Caco-2 (cell line): ENCODE measurements around the gene GATA6. TPM values are rescaled to one million over a fixed set of nuclear protein-coding genes. Genes with fewer than 3 reads are reported as not detected.

Experiments used
- BruUV-seq: library from RNA; stranded (reverse); fragments of 400-500 nt; replicated peaks from 2 replicates; lab custom pipeline; 2021; lab: Mats Ljungman, UMichigan
- CTCF ChIA-PET: fragments of 300-600 bp; sonication (Branson Sonifier 250); formaldehyde crosslinking; loops from one replicate; lab custom pipeline; 2022; ENCODE audit warnings: antibody characterized with exemption; lab: Charles Lee
- POLR2A ChIA-PET: fragments of 300-600 bp; sonication (Branson Sonifier 250); formaldehyde crosslinking; loops from one replicate; lab custom pipeline; 2022; ENCODE audit warnings: antibody characterized with exemption; lab: Charles Lee
- DNase-seq, 2 experiments: peaks; one replicate each; pipeline versions ENCODE4 v3.0.0 to v3.0.0-alpha.2; 2020 to 2022
- H3K27me3 ChIP-seq: replicated peaks from 2 replicates; pipeline ENCODE4 v1.6.0; 2011; ENCODE audit warnings: low read length; ENCODE audit not compliant: control insufficient read depth, insufficient read depth
- H3K36me3 ChIP-seq: 2 replicates; pipeline ENCODE4 v1.5.1; 2011; ENCODE audit warnings: low read length; ENCODE audit not compliant: control insufficient read depth, insufficient read depth
- H3K4me1 ChIP-seq: fragments of 250-450 bp; sonication (Bioruptor Pico); 2 replicates; pipeline ENCODE4 v1.5.1; 2020; ENCODE audit warnings: mild to moderate bottlenecking
- H3K4me3 ChIP-seq: 2 replicates; pipeline ENCODE4 v1.5.1; 2011; ENCODE audit warnings: low read depth, mild to moderate bottlenecking, control low read depth, low read length
- H3K9me3 ChIP-seq: fragments of 250-450 bp; sonication (Bioruptor Pico); 2 replicates; pipeline ENCODE4 v1.5.1; 2020; ENCODE audit warnings: mild to moderate bottlenecking, moderate library complexity
- H3K27ac Mint-ChIP-seq: one replicate; pipeline ENCODE4 v1.8.0; 2022; ENCODE audit warnings: mixed read lengths; ENCODE audit not compliant: unreplicated experiment
- H3K27me3 Mint-ChIP-seq: one replicate; pipeline ENCODE4 v1.8.0; 2022; ENCODE audit warnings: mixed read lengths; ENCODE audit not compliant: insufficient read depth, unreplicated experiment
- H3K36me3 Mint-ChIP-seq: one replicate; pipeline ENCODE4 v1.8.0; 2022; ENCODE audit warnings: mild to moderate bottlenecking, mixed read lengths; ENCODE audit not compliant: insufficient read depth, unreplicated experiment
- H3K4me1 Mint-ChIP-seq: one replicate; pipeline ENCODE4 v1.8.0; 2022; ENCODE audit warnings: low read depth, mixed read lengths; ENCODE audit not compliant: unreplicated experiment
- H3K4me3 Mint-ChIP-seq: one replicate; pipeline ENCODE4 v1.8.0; 2022; ENCODE audit warnings: mild to moderate bottlenecking, moderate library complexity, mixed read lengths; ENCODE audit not compliant: unreplicated experiment
- H3K9me3 Mint-ChIP-seq: one replicate; pipeline ENCODE4 v1.8.0; 2022; ENCODE audit warnings: mixed read lengths; ENCODE audit not compliant: unreplicated experiment
- CTCF ChIP-seq, 2 experiments: fragments of 200-600 bp in 1 of 2; IDR thresholded peaks; 1 replicate in 1 of 2; 2 replicates in 1 of 2; pipeline versions ENCODE4 v1.5.1 to v1.8.0; 2011 to 2022; ENCODE audit warnings: antibody characterized with exemption in 1 of 2, control low read depth in 1 of 2, inconsistent platforms in 1 of 2, low read depth in 1 of 2, low read length in 1 of 2, mild to moderate bottlenecking in 1 of 2, moderate library complexity in 1 of 2; ENCODE audit not compliant: insufficient read depth in 1 of 2, severe bottlenecking in 1 of 2, unreplicated experiment in 1 of 2
- intact Hi-C: fragments of 100-400 bp; cut with micrococcal nuclease; formaldehyde crosslinking; loops from one replicate; pipeline ENCODE4 v1.10.0; 2022; ENCODE audit not compliant: unreplicated experiment
- total RNA-seq: library from RNA; stranded (reverse); gene quantifications from 2 replicates; pipeline ENCODE4 v1.2.3, GENCODE V29; 2022

Gene GATA6
- total RNA-seq, 1 experiment from 2014 or later = 124 TPM

- ChIA-PET CTCF (no interaction called here), POLR2A (no interaction called here)
- intact Hi-C loops = no loop called here
- H3K9me3 ChIP-seq = no peaks in the 10 kb centered on the region
- Mint-ChIP-seq H3K36me3 (no peaks in the 10 kb centered on the region), H3K9me3 (no peaks in the 10 kb centered on the region), H3K27ac (peak overlapping the region; percentile 74), H3K27me3 (no peaks in the 10 kb centered on the region), H3K4me3 (no peak overlapping the region), H3K4me1 (peaks cover 34% of the 10 kb centered on the region)
- no peak for DNase-seq
- H3K4me3 ChIP-seq = no peak overlapping the region
- H3K4me1 ChIP-seq = peaks cover 49% of the 10 kb centered on the region
- no peaks in the 10 kb centered on the region for H3K36me3 ChIP-seq
- H3K27me3 ChIP-seq = no peaks in the 10 kb centered on the region
- no TSS peak for BruUV-seq
- no peak for TF ChIP-seq CTCF (IDR thresholded peaks at IDR 0.05; ENCODE audit: insufficient read depth in 1 of 2, low read depth in 1 of 2, low read length in 1 of 2, severe bottlenecking in 1 of 2, unreplicated experiment in 1 of 2)
Measured at GRCh38 chr18:22243513-22243912, 74.1 kb downstream of the GATA6 start.

DNA sequence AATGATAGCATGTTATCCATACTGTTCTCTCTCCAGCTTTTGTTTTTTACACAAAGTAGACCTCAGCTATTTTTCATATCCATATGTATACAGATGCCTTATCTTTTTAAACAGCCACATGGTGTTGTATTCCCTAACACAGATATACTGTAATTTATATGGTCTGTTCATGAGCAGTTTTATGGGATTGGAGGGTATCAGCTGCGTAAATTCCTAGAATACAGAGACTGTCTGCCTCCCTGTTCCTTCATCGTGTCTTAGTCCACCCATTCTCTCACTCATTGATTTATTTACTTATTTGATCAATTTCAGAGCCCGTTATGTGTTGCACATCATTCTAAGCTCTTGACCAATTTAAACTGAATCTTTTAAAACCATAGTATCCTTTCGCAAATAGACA, 80.6 kb downstream of the GATA6 start:
- no peak overlapping the region for H3K4me3 Mint-ChIP-seq
- H3K4me1 Mint-ChIP-seq = peaks cover 14% of the 10 kb centered on the region
- ChIA-PET POLR2A (no interaction called here), CTCF (no interaction called here)
- H3K9me3 ChIP-seq = no peaks in the 10 kb centered on the region
- H3K36me3 Mint-ChIP-seq = no peaks in the 10 kb centered on the region
- TF ChIP-seq CTCF (IDR thresholded peaks at IDR 0.05; ENCODE audit: insufficient read depth in 1 of 2, low read depth in 1 of 2, low read length in 1 of 2, severe bottlenecking in 1 of 2, unreplicated experiment in 1 of 2) = no peak
- H3K4me3 ChIP-seq = no peak overlapping the region
- H3K9me3 Mint-ChIP-seq = no peaks in the 10 kb centered on the region
- no peaks in the 10 kb centered on the region for H3K27me3 Mint-ChIP-seq
- H3K4me1 ChIP-seq = no peaks in the 10 kb centered on the region
- H3K27me3 ChIP-seq = no peaks in the 10 kb centered on the region
- no peak for DNase-seq
- BruUV-seq = no TSS peak
- no peaks in the 10 kb centered on the region for H3K36me3 ChIP-seq
- H3K27ac Mint-ChIP-seq = no peak overlapping the region
- intact Hi-C loops = no loop called here

- H3K36me3 Mint-ChIP-seq = no peaks in the 10 kb centered on the region
- Histone ChIP-seq H3K27me3 (no peaks in the 10 kb centered on the region), H3K9me3 (no peaks in the 10 kb centered on the region), H3K4me1 (no peaks in the 10 kb centered on the region), H3K4me3 (no peak overlapping the region), H3K36me3 (no peaks in the 10 kb centered on the region)
- peak overlapping the region; percentile 26 for H3K27ac Mint-ChIP-seq
- intact Hi-C loops = no loop called here
- no TSS peak for BruUV-seq
- H3K4me3 Mint-ChIP-seq = no peak overlapping the region
- no peak for TF ChIP-seq CTCF (IDR thresholded peaks at IDR 0.05; ENCODE audit: insufficient read depth in 1 of 2, low read depth in 1 of 2, low read length in 1 of 2, severe bottlenecking in 1 of 2, unreplicated experiment in 1 of 2)
- ChIA-PET CTCF (no interaction called here), POLR2A (no interaction called here)
- H3K4me1 Mint-ChIP-seq = peaks cover 10% of the 10 kb centered on the region
- no peaks in the 10 kb centered on the region for H3K9me3 Mint-ChIP-seq
- DNase-seq = no peak
- no peaks in the 10 kb centered on the region for H3K27me3 Mint-ChIP-seq
Measured at GRCh38 chr18:22250591-22250996, 81.2 kb downstream of the GATA6 start.

Other genes with a start within 250 kb of the GATA6 start
- not detected in 2 replicates for gene CTAGE1, start 248.3 kb downstream of the GATA6 start, total RNA-seq